ENCODE data around the gene CDK5. TPM values are rescaled to one million over a fixed set of nuclear protein-coding genes. Genes with fewer than 3 reads are reported as not detected.

The CDK5 gene
- total and polyA plus RNA-seq, 2 of the 13 experiments (the other 11 are each of a cell fraction or from before 2014, with no cell fraction given): 16.4 to 21.3 TPM

- TF ChIP-seq ZBTB40 (IDR thresholded peaks at IDR 0.05): no peak
- TF ChIP-seq ZBTB40 (CRISPR knock-in tag; IDR thresholded peaks at IDR 0.05): no peak; the same call in 1 of the 2 replicates
- TF ChIP-seq FOXO4 (CRISPR knock-in tag; conservative IDR thresholded peaks at IDR 0.05): 0 out of 2 replicates have a peak, but pooled peaks have one; percentile 77
- TF ChIP-seq NR2C2 (CRISPR knock-in tag; IDR thresholded peaks at IDR 0.05; ENCODE audit: borderline replicate concordance): peak; percentile 66
- peak; percentile 62; the same call in 1 of the 2 replicates for TF ChIP-seq BORCS8-MEF2B (CRISPR knock-in tag; IDR thresholded peaks at IDR 0.05)
- peak in 1 of 2 experiments; percentile 77; a peak in 2 of 4 replicates for TF ChIP-seq POLR2A (IDR thresholded peaks at IDR 0.05; ENCODE audit: insufficient read depth in 1 of 2, low read depth in 2 of 2, low read length in 2 of 2)
- 0 out of 2 replicates have a peak, but pooled peaks have one; percentile 25 for TF ChIP-seq KLF12 (CRISPR knock-in tag; IDR thresholded peaks at IDR 0.05; ENCODE audit: borderline replicate concordance)
- peak; percentile 95; the same call in 1 of the 2 replicates for TF ChIP-seq ZFP82 (CRISPR knock-in tag; IDR thresholded peaks at IDR 0.05; ENCODE audit: borderline replicate concordance)
- TF ChIP-seq SOX5 (CRISPR knock-in tag; IDR thresholded peaks at IDR 0.05; ENCODE audit: borderline replicate concordance): no peak; the same call in 1 of the 2 replicates
- TF ChIP-seq DBP (CRISPR knock-in tag; IDR thresholded peaks at IDR 0.05; ENCODE audit: not compliant biosample characterization): no peak
- TF ChIP-seq MTERF4 (CRISPR knock-in tag; IDR thresholded peaks at IDR 0.05): peak; percentile 79; the same call in 1 of the 2 replicates
- no peak for TF ChIP-seq SSRP1 (CRISPR knock-in tag; IDR thresholded peaks at IDR 0.05)
- 0 out of 2 replicates have a peak, but pooled peaks have one; percentile 59 for TF ChIP-seq E2F5 (CRISPR knock-in tag; conservative IDR thresholded peaks at IDR 0.05)
Observed at GRCh38 chr7:151080522-151081169, 22.9 kb upstream of the CDK5 start, which contains the start of gene FASTK (continued).

All from HepG2 (cell line).